GM19455 (cell line): ENCODE data around the gene LHFPL3.

Experiments used
- ATAC-seq: cut with Tn5 transposase; IDR thresholded peaks from one replicate; pipeline ENCODE4 v1.9.1; 2021; ENCODE audit not compliant: unreplicated experiment

Gene LHFPL3

DNA sequence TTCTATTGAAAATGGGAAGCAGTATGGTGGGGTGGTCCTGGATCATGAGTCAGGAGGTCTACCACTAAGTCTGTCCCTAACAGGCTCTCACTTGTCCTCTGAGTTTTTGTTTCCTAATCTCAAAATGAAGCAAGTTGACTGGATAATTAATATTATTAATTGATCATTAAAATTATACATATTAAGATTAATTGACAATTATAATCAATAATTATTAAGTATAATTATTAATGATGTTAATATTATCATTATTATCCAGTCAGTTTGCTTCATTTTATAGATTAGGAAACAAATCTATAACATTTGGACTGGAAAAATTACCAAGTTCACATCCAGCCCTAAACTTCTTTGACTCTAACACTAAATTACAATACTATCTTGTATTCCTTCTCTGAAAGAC is 511.4 kb downstream of the LHFPL3 start:
- ATAC-seq: no peak

DNA sequence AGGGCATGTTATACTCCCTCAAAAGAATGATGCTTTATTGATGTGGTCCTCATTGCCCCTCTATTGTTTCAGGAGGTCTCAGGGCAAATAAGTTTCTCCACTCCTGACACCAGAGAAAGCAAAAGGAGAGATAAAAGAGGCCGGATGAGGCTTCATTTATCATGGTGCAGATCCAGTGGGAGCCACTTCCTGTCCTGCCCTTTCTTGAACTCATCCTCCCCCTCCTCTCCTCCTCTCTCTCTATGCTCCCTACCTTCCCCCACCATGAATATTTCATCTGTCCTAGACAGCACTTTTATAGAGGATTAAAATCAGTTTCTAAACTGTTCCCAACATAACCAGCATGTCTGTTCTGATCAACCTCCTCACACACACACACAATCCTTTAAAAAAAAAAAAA is 513.4 kb downstream of the LHFPL3 start:
- ATAC-seq: no peak

DNA sequence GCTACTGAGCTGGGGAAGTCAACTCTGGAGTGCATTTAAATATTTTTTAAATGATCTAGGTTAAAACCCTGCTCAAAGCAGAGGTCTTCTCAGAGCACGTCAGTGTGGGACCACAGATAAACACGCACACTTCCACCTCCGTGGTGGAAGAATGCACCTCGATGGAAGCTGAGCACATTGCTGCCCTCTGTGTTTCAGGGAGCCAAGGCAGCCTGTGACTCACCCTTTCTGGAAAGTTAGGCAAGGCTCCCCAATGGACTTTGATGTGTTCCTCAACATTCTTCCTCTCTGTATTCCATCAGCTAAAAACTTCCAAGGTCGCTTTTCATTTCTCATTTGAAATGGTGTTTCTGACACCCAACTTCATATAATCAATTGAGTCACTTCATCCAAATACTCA is 514.8 kb downstream of the LHFPL3 start:
- ATAC-seq: no peak

DNA sequence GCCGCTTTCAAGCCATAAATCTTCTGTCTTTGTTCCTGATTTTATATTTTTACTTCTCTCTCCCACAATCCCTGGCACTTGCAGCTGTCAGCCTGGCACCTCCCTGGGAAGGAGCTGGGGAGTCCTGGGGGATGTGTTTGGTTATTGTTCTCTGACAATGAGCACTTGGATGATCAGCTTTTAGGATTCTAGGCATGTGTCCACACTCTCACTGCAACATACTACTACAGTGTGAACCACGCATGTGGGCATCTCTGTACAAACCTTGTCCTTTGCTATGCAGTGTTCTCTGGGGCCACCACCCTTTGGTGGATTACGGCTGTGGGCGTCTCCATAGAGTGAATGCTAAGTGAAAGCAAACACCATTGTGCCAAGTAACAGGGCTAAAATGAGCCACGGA is 517.2 kb downstream of the LHFPL3 start:
- no peak for ATAC-seq

DNA sequence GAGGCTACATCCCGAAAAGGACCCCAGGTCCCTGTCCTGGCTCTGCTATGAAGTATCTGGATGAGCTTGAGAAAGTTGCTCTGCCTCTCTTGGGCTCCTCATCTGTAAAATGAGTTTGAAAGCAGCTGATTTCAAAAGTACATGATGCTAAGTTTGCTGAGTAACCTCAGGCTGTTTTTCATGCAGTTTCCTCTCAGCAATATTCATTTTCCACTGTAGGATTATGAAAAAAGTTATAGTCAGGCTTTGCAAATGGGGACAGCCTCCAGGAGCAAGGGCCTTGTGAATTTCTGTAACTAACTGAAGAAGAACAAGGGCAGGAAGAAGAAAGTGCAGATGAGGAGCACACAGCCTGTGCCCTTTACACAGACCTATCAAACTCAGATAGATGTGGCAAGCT is 518.3 kb downstream of the LHFPL3 start:
- no peak for ATAC-seq

DNA sequence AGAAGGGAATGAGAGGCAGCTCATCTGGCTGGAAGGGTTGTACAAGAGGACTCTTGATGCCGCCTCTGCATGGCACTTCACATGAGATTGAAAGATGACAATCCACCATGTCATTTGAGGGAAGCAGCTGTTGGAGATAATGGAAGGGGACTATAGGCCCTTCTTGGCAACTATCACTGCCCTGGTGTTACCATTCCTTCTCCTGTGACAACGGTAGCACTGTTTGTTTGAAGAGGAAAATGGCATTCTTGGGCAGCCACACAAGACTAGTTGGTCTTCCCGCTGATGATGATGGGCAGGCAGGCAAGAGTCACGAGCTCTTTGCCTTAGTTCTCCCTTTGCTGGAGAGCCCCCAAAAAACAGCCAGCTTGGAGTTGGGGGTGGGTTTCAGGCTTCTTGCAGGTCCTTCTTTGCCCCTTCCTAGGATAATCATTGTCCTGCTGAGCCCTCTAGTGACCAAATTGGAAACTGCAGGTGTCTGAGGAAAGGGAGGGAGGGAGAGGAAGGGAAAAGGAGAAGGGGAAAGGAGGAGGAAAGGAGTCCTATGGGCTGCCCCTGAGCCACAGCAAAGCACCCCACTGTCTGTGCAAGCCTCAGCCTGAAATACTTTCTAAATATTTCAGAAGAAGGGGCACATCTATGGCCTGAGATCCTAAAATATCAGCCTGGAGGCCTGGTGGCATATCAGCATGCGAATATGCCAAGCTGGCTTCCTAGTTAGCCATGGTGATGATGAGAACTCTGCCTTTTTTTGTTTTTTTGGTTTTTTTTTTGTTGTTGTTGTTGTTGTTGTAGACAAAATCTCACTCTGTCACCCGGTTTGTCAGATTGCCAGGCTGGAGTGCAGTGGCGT is 520.0 kb downstream of the LHFPL3 start:
- ATAC-seq: peak; percentile 58

DNA sequence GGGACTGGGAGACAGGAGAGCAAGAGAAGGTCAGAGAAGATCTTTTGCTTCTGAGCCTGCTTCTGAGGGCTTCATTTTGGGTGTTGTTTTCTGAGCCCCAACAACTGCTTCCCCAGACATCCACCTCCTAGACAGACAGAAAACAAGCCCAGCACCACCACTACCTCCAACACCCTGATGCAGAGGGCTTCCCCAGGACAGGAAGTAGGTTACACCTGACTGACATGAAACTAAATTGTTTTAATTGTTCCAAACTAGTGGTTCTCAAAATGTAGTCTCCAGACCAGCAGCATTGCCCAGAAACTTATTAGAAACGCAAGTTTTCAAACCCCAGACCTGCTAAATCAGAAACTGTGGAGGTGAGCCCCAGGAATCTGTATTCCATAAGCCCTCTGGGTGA is 522.0 kb downstream of the LHFPL3 start:
- no peak for ATAC-seq

DNA sequence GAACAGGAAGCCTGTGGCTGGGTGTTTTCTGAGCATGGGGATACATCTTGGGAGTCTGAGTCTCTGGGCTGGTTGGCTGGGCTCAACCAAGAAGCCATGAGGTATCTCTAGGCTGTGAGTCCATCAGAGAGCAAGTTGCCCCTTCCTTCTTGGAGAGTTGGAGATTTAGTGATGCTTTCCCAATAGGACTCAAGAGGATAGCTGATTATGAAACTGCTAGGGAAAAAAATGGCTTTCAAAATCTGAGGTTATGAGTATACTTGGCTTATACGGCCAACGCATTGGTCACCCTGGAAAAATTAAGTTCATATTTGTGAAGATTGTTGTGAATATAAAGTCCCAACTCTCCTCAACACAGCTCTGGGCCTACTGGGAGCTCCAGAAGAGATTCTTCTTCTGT is 522.9 kb downstream of the LHFPL3 start:
- ATAC-seq: no peak

DNA sequence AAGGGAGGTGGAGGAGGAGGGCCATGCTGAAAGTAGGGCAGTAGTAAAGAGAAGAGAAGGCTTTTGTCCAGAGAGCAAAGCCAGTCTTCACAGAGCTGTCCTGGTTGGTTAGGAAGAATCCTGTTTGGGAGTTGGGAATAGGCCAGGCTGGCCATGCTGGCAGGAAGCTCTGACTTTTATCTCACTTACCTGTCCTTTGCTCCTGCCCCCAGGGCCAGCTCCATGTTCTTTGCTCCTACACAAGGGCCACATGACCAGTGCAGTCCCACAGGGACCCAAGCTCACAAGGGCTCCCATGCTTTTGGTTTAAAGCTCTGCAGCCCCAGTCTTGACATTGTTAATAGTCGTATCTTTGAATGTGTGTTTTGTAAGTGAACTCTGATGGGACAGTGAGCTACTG is 524.0 kb downstream of the LHFPL3 start:
- no peak for ATAC-seq

DNA sequence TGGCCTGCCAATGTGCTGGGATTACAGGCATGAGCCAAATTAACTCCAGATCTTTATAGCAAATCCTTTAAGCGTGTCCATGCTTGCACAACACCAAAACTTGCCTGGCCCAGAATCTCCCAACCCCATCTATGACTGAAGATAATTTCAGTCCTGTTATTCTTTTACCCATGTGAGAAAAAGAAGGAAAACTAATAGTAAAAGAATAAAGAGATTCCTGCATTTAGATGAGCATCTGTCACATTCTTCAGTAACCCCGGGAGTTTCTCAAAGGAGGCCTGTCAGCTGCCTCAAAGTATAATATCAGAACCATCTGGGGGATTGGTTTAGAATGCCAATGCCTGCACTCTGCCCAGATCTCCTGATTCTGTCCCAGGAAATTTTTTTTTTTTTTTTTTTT is 527.5 kb downstream of the LHFPL3 start:
- ATAC-seq: no peak

DNA sequence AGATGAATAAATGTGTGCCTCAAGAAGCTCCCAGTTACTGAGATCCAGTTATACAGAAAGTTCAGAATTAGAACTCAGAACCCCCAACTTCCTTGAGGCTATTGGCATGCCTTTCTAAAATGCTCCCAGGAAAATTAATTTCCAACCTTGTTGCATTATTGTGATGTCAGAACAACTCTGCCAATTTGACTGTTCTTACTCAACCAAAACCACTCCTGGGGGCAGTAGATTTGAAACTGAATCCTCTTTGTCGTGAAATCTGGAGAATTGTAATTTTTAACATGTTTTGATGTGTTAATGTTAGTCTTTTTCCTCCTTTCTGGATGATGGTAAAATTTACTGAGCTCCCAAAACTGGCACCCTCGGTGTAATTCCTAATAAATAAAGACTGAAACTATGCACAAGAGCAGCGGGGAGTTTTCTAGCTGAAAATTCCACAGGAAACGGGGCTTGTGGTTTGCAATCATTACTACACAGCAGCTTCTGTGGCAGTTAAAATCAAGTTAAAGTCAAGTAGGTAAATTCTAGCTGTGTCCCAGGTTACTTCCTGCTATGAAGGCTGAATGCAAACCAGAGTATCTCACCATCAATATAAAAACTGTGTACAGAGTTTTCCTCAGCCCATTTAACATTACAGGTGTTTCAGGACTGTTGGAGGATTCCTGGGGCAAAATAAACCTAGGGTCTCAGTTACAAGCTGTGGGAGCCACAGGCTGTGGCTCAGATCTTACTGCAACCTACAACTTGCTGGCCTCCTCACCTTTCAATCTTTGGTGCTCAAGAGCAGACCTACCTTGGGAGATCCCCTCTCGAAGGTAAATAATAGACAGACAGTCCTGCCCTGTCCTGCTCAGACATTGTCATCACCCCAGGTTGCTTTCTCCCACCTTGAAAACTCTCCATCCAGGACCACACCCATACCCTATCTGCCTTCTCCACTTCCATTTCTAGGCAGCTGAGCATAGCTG is 529.3 kb downstream of the LHFPL3 start:
- no peak for ATAC-seq

DNA sequence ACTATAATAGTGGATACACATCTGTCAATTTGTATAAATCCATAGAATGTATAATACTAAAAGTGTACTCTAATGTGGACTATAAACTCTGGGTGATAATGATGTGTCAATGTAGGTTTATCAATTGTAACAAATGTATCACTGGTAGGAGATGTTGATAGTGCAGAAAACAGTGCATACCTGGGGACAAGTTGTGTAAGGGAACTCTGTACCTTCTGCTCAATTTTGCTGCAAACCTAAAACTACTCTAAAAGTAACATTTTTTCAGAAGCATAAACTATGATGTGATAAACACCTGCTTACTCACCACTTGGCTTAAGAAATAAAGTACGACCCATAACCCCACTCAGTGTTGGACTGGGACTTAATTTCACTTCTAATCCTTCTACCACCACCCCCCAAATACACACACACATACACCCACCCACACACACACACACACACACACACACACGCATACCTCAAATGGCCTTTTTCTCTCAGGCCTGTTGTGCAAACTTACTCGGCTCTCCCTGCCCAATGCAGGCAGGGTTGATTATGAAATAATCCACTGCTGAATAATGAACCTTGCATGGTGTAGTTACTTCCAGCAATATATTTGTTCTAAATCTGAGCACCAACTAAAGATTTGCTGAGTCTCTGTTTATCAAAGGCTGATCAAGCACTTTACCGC is 531.5 kb downstream of the LHFPL3 start:
- no peak for ATAC-seq

DNA sequence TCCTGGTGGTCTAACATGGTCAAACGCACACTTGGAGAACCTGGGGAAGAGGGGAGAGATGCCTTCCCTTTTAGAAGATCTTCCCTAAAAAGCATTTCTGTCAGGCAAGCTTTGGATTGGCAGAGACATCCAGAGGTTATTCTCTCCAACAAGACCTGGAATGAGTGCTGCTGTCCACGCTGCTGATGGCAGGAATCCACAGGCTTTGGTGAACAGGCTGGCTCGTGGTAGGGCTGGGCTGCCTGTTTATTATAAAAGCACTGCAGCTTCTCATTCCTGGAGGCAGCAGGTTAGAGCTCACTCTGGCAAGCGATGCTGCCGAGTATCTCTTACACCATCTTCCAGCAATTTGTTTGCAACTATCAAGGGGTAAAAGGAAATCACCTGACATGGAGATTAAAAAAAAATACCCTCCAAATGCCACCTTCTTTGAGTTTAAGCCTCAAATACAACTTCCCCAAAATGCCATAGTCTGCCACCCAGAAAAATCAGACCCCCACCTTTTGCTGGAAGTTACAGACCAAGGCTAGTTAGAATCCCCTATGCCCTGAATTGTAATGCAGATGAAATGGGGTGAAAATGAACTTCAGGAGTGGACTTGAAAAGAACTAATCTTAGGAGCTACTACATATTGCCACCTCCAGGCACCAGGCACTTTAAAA is 533.5 kb downstream of the LHFPL3 start:
- ATAC-seq: no peak

DNA sequence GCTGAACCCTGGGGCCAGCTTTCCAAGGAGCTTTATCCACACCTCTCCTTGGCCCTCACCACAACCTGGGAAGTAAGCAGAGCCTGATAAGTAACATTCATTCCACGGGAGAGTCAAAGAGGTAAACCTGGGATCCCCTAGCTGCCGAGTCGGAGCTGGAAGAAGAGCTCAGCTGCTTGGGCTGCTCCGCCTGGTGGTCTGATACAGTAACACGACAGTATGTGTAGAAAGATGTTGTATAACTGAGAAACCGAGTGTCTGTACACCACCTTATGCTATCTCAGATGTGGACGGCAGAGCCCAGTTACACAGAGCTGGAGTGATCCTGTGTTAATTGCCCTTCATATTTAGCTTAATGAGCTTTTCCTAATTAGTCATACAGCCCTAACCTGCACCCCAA is 534.3 kb downstream of the LHFPL3 start:
- ATAC-seq: no peak

DNA sequence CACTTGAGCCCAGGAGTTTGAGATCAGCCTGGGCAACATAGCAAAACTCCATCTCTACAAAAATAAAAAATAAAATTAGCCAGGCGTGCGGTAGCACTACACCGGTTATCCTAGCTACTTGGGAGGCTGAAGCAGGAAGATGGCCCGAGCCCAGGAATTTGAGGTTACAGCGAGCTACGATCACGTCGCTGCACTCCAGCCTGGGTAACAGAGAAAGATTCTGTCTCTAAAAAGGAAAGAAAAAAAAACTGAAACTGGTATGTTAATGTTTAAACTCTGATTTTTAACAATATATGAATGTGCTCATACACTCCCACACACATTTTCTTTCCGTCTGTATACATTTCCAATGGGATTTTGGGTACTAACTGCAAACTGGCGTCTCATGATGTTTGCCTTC is 545.0 kb downstream of the LHFPL3 start:
- ATAC-seq: no peak

DNA sequence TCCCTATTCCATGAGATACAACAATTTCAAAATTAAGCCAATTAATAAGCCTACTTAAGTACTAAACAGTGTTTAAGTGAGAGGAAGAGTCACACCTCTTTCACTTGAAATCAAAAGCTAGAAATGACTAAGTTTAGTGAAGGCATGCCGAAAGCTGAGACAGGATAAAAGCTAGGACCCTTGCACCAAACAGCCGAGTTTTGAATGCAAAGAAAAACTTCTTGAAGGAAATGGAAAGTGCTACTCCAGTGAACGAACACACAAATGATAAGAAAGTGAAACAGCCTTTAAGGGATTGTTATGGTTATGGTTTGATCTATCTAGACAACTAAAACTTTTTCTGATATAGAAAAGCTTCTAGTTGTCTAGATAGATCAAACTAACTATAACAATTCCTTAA is 550.2 kb downstream of the LHFPL3 start:
- ATAC-seq: peak; percentile 95

DNA sequence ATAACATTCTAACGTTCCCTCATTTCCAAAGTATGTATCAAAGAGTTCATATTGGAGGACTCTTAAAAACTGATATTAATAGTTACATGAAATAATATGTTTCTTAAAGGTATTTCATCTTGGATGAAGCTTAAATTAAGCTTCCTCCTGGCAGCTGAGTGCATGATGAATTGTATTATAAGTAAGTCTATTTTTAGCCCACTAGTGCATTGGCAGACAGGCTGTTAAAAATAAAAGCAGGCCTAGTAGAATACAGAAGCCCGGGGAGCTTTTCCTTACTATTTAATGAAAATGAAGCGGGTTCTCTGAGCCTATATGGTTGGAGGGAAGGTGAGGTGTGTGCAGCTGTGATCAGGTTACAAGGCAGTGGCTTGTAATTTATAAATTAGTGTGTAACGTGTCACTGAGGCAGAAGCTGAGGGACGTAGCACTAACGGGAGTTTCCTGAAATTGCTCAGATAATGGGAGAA is 554.9 kb downstream of the LHFPL3 start:
- ATAC-seq: peak; percentile 17

DNA sequence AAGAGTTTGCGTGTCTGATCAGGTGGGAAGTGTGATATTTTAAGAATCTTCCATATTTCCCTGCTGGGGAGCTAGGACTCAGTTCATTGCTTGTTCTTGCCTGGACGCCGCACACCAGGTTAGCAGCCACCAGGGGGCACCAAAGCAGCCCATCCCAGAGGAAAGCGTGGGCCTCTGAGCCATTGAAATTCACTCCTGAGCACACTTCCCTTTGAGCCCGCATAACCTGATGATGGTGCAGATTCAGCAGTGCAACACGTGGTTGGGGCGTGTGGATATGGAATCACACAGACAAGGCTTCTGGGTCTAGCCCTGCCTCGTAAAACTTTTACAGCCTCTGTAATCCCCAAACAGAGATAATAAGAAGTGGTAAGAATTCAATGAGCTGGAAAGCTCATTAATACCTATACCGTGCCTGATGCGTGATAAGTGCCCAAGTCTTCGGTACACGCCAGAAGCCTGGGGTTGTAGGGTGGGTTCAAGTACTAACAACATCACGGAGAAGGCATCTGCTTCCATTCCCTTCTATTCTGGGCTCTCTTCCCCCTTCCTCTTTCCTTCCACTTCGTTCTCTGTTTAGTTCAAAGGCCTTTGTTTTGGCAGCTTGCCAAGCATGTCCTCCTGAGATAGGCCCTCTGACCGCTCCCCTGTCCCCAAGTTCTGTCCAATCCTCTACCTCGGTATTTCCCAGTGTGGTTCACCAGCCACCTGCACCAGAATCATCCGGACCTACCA is 555.5 kb downstream of the LHFPL3 start:
- peak; percentile 82 for ATAC-seq

DNA sequence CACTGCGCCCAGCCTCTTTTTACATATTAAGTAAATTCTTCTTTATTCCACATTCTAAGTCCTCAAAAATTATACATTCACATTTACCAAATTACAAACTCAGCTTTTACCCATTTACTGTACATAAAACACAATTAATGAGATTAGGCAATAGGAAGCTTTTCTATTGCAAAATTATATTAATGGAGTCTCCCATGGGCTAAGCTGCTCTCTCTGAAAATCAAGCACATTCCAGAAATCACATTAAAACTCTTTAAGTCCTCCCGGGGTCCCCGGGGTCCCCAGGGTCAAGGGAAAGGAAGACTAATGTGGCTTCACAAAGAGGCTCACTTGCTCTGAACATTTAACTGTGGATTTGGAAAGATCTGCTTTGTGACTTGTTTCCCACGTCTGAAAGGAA is 558.2 kb downstream of the LHFPL3 start:
- ATAC-seq: no peak

DNA sequence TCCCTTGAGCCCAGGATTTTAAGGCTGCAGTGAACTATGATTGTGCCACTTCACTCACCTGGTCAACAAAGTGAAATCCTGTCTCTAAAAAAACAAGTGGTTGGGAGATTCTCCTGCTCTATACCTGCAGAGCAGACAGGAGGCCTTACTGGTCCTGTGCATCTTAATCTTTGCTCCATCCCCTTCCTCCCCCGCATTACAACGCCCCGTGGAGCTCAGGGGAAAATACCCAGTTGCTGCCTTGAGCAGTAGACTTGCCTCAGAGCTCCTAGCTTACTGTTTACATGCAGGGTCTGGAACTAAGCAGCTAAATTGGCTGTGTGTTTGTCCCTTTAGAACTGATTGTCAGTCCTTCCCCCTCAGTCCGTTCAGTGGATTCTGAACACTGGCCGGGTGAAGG is 561.8 kb downstream of the LHFPL3 start:
- ATAC-seq: no peak
